GM04503 (cell line): ENCODE measurements around the gene TPD52L1.

Source experiments
- DNase-seq: peaks from one replicate; pipeline ENCODE4 v3.0.0-alpha.2; 2012; ENCODE audit warnings: low read depth

Gene TPD52L1

GRCh38 chr6:125307150-125307838 is 153.7 kb downstream of the TPD52L1 start:
- DNase-seq: no peak

- DNase-seq: no peak
These were observed 154.5 kb downstream of the TPD52L1 start for GRCh38 chr6:125307964-125308615.

GRCh38 chr6:125310994-125311649 is 157.5 kb downstream of the TPD52L1 start:
- no peak for DNase-seq

- no peak for DNase-seq
These were observed 158.9 kb downstream of the TPD52L1 start for GRCh38 chr6:125312478-125312877.

- no peak for DNase-seq
These were observed 159.4 kb downstream of the TPD52L1 start for GRCh38 chr6:125312950-125313349.
